ENCODE results near the gene NT5C3A.
"Not testable (repeated sequence)": the region's sequence is repeated elsewhere in the genome, so short reads cannot be mapped to it uniquely, and the experiment has no call there.

The NT5C3A gene

GRCh38 chr7:32979902-32980301 lies 82.7 kb downstream of the NT5C3A start:
- DNase-seq (ENCODE audit: low spot score), result not testable (repeated sequence)

GRCh38 chr7:32979246-32979645 lies 83.3 kb downstream of the NT5C3A start:
- DNase-seq (ENCODE audit: low spot score), result not testable (repeated sequence)

GRCh38 chr7:32977159-32977558 lies 85.4 kb downstream of the NT5C3A start:
- DNase-seq (ENCODE audit: low spot score), result not testable (repeated sequence)

GRCh38 chr7:32971967-32972366 lies 90.6 kb downstream of the NT5C3A start:
- not testable (repeated sequence) for DNase-seq (ENCODE audit: low spot score)

- DNase-seq (ENCODE audit: low spot score), result not testable (repeated sequence)
These were observed 95.4 kb downstream of the NT5C3A start for GRCh38 chr7:32967268-32967582.

GRCh38 chr7:32966489-32967267 lies 95.9 kb downstream of the NT5C3A start:
- not testable (repeated sequence) for DNase-seq (ENCODE audit: low spot score)

- DNase-seq (ENCODE audit: low spot score), result peak; percentile 27
These were observed 98.0 kb downstream of the NT5C3A start for GRCh38 chr7:32964461-32965159.
